Testis (tissue), 5 donors: ENCODE data around the gene BOLA2. TPM values are rescaled to one million over a fixed set of nuclear protein-coding genes. Genes with fewer than 3 reads are reported as not detected.
"Not testable (repeated sequence)": the region's sequence is repeated elsewhere in the genome, so short reads cannot be mapped to it uniquely, and the experiment has no call there.

Source experiments
- DNase-seq: peaks from one replicate; pipeline ENCODE4 v3.0.0-alpha.2; 2019
- H3K27ac ChIP-seq, 2 donors: fragments of 200-600 bp; sonication (generic); one replicate each; pipeline ENCODE4 v1.5.1; 2019
- H3K27me3 ChIP-seq: fragments of 200-600 bp; sonication (generic); one replicate; pipeline ENCODE4 v1.5.1; 2019
- H3K36me3 ChIP-seq: fragments of 200-600 bp; sonication (generic); one replicate; pipeline ENCODE4 v1.5.1; 2017; ENCODE audit warnings: low read depth; ENCODE audit errors: missing control alignments
- H3K4me1 ChIP-seq: fragments of 200-600 bp; sonication (generic); one replicate; pipeline ENCODE4 v1.5.1; 2019
- H3K4me3 ChIP-seq, 2 donors: fragments of 200-600 bp; sonication (generic); one replicate each; pipeline ENCODE4 v1.5.1; 2017 to 2019
- H3K9me3 ChIP-seq: fragments of 200-600 bp; sonication (generic); one replicate; pipeline ENCODE4 v1.5.1; 2017
- WGBS, 2 donors: methylation state at CpG; one replicate each; pipeline ENCODE4 v1.1.5; 2018; 5-methylcytosine and 5-hydroxymethylcytosine counted together
- intact Hi-C: fragments of 100-400 bp; cut with DNase I; formaldehyde crosslinking; loops from one replicate; pipeline ENCODE4 v1.15.1; 2023; ENCODE audit warnings: low total_unique reads
- long read RNA-seq, 2 donors: transcript quantifications; one replicate each; lab custom pipeline, GENCODE V29; 2026
- polyA plus RNA-seq: library from polyadenylated mRNA; stranded (reverse); fragments of 350-450 nt; fragmentation: Illumina TruSeq; extraction: RNeasy Lipid Tissue Mini Kit (QIAGEN cat#74804); gene quantifications from one replicate; pipeline ENCODE4 v1.2.3, GENCODE V29; 2014; ENCODE audit warnings: low read depth, low replicate concordance; ENCODE audit not compliant: insufficient read depth
- total RNA-seq, 2 donors: library from RNA; depleted of rRNA; stranded (reverse); fragments of >200 nt; gene quantifications; one replicate each; pipeline ENCODE4 v1.2.3, GENCODE V29; 2016

The BOLA2 gene
- total RNA-seq (10 to 100 TPM; 13.3 to 25.0 TPM), polyA plus RNA-seq (15.0 TPM)
- long read RNA-seq, donor 1, transcript BOLA2-201 (3 exons, 1,012 nt): major isoform, 12 of 12 reads
- long read RNA-seq, donor 1, partial matches to known transcripts: 0 of 12 reads
- long read RNA-seq, donor 1, other reads (novel, unspliced or antisense): 0 of 12 reads
- long read RNA-seq, donor 2, transcript BOLA2-201 (3 exons, 1,012 nt): major isoform, 6 of 25 reads
- long read RNA-seq, donor 2, partial matches to known transcripts: 5 of 25 reads
- long read RNA-seq, donor 2, other reads (novel, unspliced or antisense): 14 of 25 reads

GRCh38 chr16:29454269-29454668 lies at the start of gene BOLA2, which contains the start of gene SLX1B:
Gene BOLA2, minus strand, starts transcription at chr16:29454351. Its CDS starts 98 bp downstream, at chr16:29454253.
Gene SLX1B, plus strand, starts transcription at chr16:29454533.
- DNase-seq, H3K27ac ChIP-seq, H3K4me1 ChIP-seq, H3K36me3 ChIP-seq, H3K4me3 ChIP-seq, intact Hi-C loops, H3K27me3 ChIP-seq, H3K9me3 ChIP-seq: not testable (repeated sequence)
- no CpG with 5 or more reads among the region's 33 CpGs for WGBS, 2 donors

GRCh38 chr16:29482276-29482675 lies 28.1 kb upstream of the BOLA2 start:
- H3K27me3 ChIP-seq, intact Hi-C loops, H3K36me3 ChIP-seq, H3K27ac ChIP-seq, DNase-seq, H3K4me1 ChIP-seq, H3K4me3 ChIP-seq, H3K9me3 ChIP-seq: not testable (repeated sequence)
- WGBS, 2 donors: 89% methylated on average over 7 of the region's 12 CpGs; no CpG with 5 or more reads in 1 of the 2 donors

- no CpG with 5 or more reads among the region's 4 CpGs for WGBS, 2 donors
These were observed 17.9 kb upstream of the BOLA2 start for GRCh38 chr16:29472065-29472464.

GRCh38 chr16:29469660-29470059 lies 15.5 kb upstream of the BOLA2 start:
- H3K27me3 ChIP-seq, H3K4me1 ChIP-seq, H3K36me3 ChIP-seq, H3K4me3 ChIP-seq, intact Hi-C loops, H3K27ac ChIP-seq, H3K9me3 ChIP-seq: not testable (repeated sequence)
- 31 to 47% methylated on average over 6 of the region's 6 CpGs for WGBS, 2 donors
- DNase-seq: peak; percentile 82

More at GRCh38 chr16:29472065-29472464, 17.9 kb upstream of the BOLA2 start:
- H3K36me3 ChIP-seq, H3K27ac ChIP-seq, H3K4me3 ChIP-seq, H3K4me1 ChIP-seq, H3K27me3 ChIP-seq, intact Hi-C loops, H3K9me3 ChIP-seq, DNase-seq: not testable (repeated sequence)

GRCh38 chr16:29467654-29468366 lies 13.7 kb upstream of the BOLA2 start:
- H3K27me3 ChIP-seq, H3K36me3 ChIP-seq, intact Hi-C loops, H3K9me3 ChIP-seq, H3K4me1 ChIP-seq, DNase-seq, H3K4me3 ChIP-seq, H3K27ac ChIP-seq: not testable (repeated sequence)
- WGBS, 2 donors: no CpG with 5 or more reads among the region's 10 CpGs

GRCh38 chr16:29466904-29467303 lies 12.8 kb upstream of the BOLA2 start:
- H3K27me3 ChIP-seq, H3K9me3 ChIP-seq, H3K4me1 ChIP-seq, H3K36me3 ChIP-seq, DNase-seq, H3K4me3 ChIP-seq, H3K27ac ChIP-seq, intact Hi-C loops: not testable (repeated sequence)
- no CpG with 5 or more reads among the region's 33 CpGs for WGBS, 2 donors

- no CpG with 5 or more reads among the region's 57 CpGs for WGBS, 2 donors
- H3K36me3 ChIP-seq, H3K4me1 ChIP-seq, H3K9me3 ChIP-seq, DNase-seq, H3K4me3 ChIP-seq, H3K27ac ChIP-seq, intact Hi-C loops, H3K27me3 ChIP-seq: not testable (repeated sequence)
These were observed 12.1 kb upstream of the BOLA2 start for GRCh38 chr16:29465985-29466824.

GRCh38 chr16:29460647-29461030 lies 6.5 kb upstream of the BOLA2 start:
- H3K4me3 ChIP-seq, H3K27ac ChIP-seq, DNase-seq, H3K9me3 ChIP-seq, H3K27me3 ChIP-seq, H3K36me3 ChIP-seq, H3K4me1 ChIP-seq, intact Hi-C loops: not testable (repeated sequence)
- no CpG with 5 or more reads among the region's 9 CpGs for WGBS, 2 donors

GRCh38 chr16:29459706-29460646 lies 5.8 kb upstream of the BOLA2 start, which contains the start of gene SULT1A4:
Gene SULT1A4, plus strand, starts transcription at chr16:29459913. Its CDS starts 1,473 bp downstream, at chr16:29461386.
- H3K27ac ChIP-seq, intact Hi-C loops, H3K27me3 ChIP-seq, DNase-seq, H3K36me3 ChIP-seq, H3K4me1 ChIP-seq, H3K4me3 ChIP-seq, H3K9me3 ChIP-seq: not testable (repeated sequence)
- no CpG with 5 or more reads among the region's 13 CpGs for WGBS, 2 donors

GRCh38 chr16:29457660-29458059 lies 3.5 kb upstream of the BOLA2 start:
- H3K9me3 ChIP-seq, intact Hi-C loops, DNase-seq, H3K36me3 ChIP-seq, H3K27ac ChIP-seq, H3K4me3 ChIP-seq, H3K4me1 ChIP-seq, H3K27me3 ChIP-seq: not testable (repeated sequence)
- WGBS, 2 donors: 92% methylated on average over 1 of the region's 2 CpGs; no CpG with 5 or more reads in 1 of the 2 donors

- H3K4me1 ChIP-seq, DNase-seq, intact Hi-C loops, H3K9me3 ChIP-seq, H3K27me3 ChIP-seq, H3K27ac ChIP-seq, H3K36me3 ChIP-seq, H3K4me3 ChIP-seq: not testable (repeated sequence)
- no CpG with 5 or more reads among the region's 29 CpGs for WGBS, 2 donors
These were observed 677 bp upstream of the BOLA2 start for GRCh38 chr16:29454828-29455227.
